GM19397 (cell line): Measurements from ENCODE around the gene BRD3OS.

Source experiments
- ATAC-seq: cut with Tn5 transposase; IDR thresholded peaks from one replicate; pipeline ENCODE4 v1.9.1; 2021; ENCODE audit warnings: mild to moderate bottlenecking, moderate library complexity; ENCODE audit not compliant: unreplicated experiment

Gene BRD3OS

DNA sequence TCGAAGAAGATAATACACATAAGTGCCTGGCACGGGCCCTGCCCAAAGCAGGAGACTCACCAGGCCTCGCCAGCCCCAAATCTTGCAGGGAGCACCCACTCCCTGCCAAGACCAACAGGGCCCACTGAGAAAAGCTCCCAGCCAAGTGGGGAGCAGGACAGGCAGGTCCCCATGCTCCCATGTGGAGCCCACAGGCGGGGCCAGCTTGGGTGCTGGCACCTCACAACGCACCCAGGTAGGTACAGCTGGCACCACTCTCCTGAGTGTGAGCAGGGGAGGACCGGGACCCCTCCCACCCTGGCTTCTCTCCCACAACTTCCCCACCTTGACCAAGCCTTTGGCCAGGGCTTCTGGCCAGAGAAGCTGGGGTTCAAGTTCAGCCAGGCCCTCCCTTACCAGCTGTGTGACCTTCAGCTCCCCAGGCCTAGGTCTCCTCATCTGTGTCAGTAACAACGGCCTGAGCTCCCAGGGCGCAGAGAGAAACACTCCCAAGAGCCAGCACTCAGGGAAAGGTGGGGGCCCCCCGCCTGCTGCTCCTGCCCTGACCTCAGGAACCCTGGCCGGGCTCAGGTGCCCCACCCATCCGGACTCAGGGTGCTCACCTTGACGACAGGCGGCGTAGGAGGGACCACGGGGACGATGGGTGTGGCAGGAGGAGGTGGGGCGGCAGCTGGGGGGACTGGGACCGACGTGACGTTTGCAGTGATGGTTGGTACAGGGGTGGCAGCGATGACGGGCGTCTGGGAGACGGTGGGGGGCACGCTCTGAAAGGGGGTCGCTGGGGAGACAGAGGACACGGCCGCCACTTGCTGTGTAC lies 24.7 kb downstream of the BRD3OS start:
- ATAC-seq = no peak

DNA sequence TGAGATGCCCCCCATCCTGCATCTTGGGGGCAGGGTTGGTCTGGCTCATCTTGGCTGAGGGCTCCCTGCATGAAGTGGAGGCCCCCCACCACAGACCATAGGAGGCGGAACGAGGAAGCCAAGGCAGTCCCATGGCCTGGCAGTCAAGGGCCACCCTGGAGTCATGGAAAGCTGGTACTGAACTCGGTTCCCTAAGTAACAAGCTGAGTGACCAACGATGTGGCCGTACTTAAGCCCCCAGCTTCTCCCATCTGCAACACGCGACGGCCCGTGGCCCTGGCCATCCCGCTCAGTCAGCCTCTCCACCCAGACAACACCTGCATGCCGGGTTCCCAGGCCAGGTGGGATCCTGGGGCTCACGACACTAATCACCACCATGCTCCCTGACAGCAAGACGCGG lies 25.4 kb downstream of the BRD3OS start:
- no peak for ATAC-seq

DNA sequence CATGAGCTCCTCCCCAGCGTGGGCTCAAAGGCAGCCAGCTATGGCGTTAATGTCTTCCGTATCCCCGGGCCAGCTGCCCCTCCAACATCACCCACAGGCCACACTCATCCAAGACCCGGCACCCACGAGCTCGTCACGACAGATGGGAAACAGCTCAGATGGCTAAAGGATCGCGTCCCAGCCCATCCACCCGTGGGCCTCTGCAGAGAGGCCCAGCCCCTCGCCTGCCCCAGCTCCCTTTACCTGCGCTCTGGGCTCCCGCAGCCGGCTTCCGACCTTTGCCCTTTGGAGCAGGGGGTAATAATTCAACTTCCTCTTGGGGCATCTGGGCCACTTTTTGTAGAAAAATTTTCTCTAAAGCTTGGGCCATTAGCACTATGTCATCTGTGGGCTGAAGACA lies 26.0 kb downstream of the BRD3OS start:
- no peak for ATAC-seq

DNA sequence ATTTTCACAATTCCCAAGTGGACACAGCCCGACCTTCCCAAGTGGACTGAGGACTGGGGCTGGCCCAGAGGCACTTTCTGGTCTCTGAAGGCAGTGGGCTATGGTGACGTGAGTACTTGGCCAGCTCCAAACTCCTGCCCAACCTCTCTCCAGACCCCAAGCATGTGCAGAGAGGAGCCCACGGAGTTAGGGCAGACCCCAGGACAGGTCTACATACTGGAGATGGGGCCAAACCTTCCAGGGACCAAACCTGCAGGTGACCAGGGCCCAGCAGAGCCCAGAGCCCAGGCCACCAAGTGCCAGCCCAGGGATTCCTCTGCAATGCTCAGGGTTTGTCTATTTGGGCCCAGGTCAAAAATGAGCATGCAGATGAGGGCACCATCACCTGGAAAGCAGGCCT lies 27.2 kb downstream of the BRD3OS start:
- no peak for ATAC-seq

DNA sequence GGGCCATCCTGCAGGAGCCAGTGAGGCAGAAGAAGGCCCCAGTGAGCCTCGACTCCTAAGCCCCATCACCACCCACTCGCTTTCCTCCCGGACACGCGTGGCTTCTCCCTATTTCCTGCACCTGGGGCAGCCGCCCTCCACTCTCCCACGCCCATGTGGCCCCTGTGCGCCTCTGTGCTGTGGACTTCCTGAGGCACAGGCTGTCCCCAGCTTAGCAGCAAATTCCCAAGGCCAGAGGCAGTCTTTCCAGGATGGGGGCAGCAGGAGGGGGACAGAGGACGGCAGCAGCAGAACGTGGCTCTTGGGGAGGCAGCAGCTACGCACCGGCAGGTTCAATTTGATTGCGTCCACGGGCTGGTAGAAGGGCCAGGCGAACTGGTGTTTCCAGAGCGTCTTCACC lies 27.7 kb downstream of the BRD3OS start:
- ATAC-seq = no peak

DNA sequence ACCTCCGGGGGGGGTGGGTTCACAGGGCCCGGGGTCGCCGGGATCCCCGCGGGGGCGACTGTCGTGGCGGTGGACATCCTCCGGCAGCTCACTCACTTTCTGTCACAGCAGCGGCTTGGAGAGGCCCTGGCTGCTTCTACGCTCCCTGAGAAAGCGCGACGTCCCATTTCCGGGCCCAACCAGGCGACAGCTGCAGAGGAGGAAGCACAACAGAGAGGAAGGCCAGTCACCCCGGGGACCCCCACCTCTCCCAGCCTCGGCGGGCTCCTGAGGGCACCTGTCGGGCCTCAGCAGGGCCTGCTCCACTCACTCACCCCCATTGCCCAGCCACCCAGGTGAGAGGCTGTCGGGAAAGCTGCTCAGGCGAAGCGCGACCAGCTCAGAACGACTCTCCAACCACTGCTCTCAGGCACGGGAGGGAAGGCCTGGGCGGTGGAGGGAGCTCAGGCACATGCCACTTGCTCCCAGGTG lies 28.2 kb downstream of the BRD3OS start:
- ATAC-seq = no peak

DNA sequence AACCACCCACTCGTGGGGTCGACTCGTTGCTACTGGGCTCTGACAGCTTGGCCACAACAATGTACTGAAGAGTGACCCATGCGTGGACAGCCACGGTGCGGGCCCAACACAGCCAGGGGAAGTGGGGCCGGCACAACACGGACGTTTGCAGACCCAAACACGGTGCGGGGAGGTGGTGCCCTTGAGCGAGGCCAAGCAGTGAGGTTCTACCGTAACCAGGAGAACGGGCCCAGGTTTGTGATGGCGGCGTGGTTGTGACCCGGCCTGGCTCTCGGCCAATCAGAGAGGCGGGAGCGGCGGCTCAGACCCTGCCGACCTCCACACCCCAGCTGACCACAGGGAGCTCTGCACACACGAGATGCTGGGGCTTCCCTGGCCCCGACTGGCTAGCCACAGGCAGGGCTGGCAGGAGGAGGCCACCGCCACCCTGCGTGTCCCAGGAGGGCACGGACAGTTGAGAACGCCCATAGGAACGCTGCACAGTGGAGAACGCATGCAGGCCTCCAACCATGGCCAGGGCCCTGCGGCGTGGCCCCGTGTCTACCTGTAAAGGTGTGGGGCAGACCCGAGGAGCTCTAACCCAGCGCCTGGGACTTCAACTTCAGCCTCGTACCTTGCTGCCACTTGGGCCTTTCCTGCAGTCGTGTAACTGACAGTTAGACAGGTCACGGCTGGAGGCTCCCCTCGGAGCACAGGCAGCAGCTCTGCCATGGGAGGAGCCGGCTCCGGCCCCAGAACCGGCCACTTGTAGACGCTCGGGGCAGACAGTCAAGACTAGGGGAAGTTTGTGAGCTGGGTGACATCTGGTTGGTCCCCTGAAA lies 28.9 kb downstream of the BRD3OS start:
- no peak for ATAC-seq

DNA sequence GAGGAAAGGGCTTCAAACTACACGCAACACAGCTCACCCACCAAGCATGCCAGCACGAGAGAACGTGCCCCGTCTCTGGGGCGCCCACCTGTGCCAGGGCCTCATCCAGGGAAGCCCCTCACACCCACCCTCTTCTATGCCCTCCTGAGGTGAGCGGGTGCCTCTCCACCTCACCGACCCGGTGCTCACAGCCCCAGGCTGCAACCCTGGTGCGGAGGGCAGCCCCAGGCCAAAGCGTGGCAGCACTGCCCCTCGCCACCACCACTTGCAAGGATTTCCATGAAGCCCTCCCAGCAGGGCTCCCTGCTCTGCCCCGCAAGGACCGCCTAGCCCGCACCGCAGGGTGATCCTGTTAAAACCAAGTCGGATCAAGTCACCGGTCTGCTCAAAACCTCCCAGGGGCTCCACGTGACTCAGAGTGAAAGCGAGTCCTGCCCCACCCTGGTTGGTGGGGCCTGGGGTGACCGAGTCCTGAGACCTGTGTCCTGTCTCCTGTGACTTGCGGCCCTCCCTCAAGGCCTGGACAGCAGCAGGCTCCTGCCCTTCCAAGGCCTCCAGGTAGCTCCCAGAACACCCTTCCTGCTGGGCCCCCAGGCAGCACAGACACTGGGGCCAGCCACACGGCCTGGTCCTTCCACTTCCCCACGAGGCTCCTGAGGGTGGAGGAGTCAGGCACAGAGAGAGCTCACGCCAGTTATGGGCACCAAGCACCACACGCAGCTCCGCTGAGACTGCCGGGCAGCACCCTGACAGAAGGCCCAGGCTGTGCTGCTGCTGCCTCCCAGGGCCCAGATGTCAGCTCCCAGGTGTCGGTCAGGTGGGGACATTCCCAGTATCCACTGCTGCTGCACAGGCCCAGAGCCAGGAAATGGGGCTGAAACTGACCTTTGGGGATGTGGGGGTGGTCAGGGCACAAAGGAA lies 29.9 kb downstream of the BRD3OS start:
- ATAC-seq = no peak

DNA sequence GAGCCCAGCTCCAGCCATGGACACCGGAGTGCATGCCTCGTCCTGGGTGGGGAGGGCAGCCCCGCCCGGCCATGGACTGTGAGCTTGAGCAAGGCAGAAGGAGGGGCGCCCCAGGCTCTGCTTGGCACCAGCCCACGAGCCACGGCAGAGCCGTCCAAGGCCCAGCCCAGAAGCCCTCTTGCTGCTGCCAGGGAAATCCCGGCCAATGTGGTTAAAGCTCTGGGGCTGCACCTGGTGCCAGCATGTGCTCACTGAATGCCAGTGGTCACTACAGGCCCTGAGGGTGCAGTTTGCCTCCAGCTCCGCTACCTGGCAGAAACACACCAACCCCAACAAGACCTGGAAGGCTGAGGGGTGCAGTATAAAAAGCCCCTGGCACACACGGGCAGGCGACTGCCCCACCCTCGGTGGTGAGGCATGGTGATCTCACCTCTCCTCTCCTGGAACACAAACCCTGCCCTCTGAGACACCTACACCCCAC lies 30.7 kb downstream of the BRD3OS start:
- no peak for ATAC-seq

DNA sequence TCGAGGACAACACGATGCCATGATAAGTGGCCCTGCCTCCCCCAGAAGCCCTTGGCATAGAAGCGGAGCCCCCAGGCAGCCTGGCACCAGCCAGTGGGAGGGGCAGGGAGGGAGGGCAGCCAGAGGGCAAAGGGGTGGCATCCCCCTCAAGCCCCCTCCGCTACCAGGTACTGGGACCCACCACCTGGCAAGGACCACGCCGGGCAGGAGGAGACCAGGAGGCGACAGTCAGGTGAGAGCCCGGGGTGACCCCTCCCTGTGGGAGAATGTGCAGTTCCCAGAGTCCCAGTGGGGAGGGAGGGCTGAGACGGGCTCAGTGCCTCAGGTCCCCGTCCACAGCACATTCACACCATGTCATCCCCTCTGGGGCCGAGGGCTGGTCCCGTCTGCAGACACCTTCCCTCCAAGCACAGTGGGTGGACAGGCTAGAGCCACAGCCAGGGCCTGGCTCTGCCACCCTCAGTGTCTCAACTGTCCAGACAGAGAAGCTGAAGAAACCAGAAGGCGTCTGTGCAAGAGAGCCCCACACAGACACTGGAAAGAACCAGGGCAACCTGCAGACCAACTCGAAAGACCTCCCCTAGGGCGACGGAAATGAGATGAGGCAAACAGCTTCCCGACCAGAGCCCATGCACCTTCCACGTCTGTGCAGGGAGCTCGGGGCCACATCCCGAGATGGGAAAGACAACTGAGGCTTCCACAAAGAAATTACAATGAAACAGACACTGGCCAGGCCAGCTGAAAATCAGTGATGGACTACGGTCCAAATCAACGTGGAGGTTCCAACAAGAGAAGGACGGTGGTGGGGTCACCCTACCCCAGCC lies 31.4 kb downstream of the BRD3OS start:
- no peak for ATAC-seq

DNA sequence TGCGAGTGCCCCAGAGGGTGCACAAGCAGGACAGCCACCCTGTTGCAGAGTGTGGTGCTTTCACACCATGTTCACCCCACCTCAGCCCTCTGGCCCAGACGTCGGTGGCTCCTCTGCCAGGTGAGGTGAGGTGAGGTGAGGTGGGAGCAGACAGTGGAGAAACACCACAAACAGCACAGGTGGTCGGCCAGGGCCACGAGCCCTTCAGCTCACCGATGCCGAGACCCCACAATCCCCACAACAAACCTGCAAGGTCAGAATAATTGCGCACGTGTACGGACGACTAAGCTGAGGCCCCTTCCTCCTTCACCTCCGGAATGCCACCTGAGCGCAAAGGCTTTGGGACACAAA lies 32.0 kb downstream of the BRD3OS start:
- no peak for ATAC-seq

DNA sequence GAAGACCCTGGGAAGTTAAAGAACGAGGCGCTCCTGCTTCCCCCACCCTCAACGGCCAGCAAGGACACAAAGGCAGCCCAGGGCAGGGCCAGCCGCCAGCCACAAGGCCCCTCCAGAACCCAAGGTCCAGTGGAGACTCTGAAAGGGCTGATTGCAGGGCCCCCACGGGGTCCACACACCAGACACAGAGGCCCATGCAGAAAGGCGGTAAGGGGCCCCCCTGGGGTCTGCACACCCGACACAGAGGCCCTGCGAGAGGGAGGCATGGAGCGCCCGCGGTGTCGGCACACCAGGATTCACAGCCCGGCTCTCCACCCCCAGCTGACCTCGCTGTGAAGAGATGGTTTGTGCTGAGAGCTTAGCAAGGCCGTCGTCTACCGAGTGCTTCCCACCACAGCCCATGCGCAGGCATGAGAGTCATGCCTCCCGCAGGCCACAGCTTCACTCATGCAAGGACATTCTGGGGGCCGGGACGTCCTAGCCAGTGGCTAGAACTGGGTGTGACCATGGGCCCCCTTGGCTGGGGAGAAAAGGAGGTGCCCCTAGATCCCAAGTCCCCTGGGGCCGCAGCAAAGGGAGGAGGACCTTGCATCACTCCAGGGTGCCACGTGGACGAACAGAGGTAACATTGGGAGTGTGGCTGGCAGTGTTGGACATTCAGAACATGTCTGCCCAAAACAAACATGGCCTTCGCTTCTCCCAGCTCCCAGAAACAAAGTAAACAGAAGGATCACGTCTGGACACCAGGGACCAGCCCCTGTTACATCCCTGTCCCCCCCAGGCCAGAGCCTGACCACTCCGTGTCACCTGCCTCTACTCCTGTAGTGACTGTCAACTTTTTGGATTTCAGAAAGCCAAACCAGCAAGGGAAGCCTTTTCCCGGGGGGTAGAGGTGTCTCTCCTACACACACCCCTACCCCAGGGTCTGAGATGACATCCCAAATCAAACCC lies 32.7 kb downstream of the BRD3OS start:
- ATAC-seq = no peak

DNA sequence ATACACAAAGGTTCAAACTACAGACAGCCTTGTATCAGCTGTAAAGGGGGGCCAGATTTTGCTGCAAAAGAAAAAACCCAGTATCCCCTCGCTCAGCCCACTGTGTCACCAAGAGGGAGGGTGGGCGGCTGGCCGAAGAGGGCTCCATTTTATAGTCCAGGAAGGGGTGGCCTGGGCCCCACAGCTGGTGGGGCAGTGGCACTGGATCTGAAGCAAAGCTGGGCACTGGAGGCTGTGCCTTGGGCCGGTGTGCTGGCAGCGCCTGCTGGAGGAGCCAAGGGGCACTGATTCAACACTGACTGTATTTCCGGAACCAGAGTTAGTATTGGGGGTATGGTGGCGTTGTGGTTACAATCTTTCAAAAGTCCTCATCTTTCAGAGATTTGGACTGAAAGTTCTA lies 33.4 kb downstream of the BRD3OS start:
- ATAC-seq = no peak

DNA sequence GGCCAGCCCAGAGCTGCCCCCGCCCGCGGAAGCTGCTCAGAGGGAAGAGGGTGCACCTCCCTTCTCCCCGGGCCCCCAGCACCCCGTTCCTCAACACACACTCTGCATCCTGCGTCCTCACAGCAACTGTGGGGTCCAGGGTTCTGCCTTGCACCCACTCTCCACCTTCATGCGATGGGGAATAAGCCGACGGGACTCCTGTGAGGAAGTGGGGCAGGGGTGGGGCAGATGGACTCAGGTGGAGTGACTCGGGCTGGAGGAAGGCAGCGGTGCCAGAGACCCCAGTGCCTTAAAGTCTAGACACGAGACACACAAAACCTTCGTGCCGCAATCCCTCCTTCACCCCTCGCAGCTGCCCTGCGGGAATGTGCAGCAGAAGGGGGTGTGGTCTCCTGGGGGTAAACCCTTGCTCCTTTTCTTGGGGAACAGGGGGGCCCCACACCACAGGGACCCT lies 33.9 kb downstream of the BRD3OS start:
- no peak for ATAC-seq

DNA sequence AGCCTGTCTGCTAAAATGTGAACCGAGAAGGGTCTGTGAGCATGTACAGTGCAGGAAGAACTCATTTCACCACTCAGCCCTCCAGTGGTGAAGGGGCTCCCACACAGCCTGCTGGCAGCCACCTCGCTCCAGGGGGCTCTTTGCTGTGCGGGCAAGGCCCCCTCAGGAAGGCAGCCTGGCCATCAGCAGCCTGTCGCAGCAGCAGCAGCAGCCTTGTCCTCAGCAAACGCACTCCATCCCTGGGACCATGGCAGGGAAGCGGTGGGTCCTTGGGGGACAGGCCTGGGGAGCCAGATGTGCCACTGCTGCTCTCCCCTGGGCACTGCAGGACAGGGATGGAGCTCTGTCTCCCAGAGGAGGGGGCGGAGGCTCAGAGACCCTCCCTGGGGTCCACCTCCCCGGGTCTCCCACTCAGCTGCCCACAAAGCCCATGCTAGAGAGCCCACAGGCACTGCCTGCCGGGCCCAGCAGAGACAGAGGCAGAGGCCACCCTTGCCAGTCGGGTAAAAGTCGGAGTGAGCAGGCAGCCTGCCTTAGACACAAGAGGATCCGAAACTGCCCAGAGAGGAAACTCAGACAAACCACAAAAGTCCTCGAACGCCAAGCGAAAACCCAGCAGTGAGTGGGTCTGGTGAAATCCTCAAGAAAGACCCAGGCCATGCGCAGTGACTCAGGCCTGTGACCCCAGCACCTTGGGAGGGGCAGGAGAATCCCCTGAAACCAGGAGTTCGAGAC lies 34.5 kb downstream of the BRD3OS start:
- peak; percentile 53 for ATAC-seq

DNA sequence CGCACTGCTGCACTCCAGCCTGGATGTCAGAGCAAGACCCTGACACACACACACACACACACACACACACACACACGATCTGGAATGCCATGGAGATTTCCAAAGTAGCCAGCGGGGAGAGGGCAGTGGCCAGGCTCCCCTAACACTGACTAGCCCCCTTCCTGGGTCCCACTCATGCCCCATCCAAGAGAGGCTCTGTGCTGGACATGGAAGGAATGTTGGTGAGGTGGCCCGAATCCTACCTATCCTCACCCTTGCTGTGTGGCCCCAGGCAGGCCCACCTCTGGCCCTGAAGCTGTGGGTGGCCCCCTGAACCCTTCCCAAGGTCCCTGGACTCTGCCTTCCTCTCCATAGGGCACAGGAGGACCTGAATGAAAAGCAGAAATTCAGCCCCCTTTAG lies 35.3 kb downstream of the BRD3OS start:
- no peak for ATAC-seq

DNA sequence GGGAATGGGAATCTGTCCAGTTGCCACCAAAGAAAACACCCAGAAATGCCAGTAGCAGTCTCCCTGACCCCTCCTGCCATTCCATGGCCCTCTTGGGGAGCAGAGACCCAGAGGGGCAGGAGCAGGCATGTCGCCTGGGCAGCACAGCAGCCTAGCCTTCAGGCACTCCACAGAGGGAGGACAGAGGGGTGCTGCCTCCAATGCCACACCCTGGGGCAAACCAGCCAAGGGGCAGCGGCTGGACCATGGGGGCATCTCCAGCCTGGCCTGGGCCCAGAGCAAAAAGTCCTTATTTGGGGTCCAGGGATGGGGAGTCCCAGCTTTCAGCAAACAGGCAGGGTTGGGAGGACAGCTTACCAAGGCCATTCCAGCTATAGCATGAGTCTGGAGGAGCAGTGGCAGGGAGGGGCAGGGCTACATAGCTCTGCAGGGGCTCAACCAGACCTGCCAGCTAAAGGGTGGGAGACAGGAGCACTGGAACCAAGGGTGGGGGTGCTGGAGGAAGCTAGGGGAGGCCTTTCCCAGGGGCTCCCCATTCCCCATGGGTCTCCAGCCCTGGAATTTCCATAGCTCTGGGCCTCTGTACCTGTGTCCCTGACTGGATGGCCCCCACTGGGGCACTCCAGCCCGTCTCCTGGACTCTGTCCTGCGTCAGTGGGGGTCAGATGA lies 35.9 kb downstream of the BRD3OS start:
- ATAC-seq = no peak
